ENCODE measurements around the gene CERS6. TPM values are rescaled to one million over a fixed set of nuclear protein-coding genes. Genes with fewer than 3 reads are reported as not detected.

Gene CERS6
- total RNA-seq, 1 donor from 2014 or later = 55.3 TPM

- Histone ChIP-seq H3K4me3 (ENCODE audit: low read depth, low read length) (no peak overlapping the region), H3K36me3 (ENCODE audit: control insufficient read depth, insufficient read depth, low read length) (peaks cover 2% of the 10 kb centered on the region), H3K27me3 (ENCODE audit: control insufficient read depth, insufficient read depth, low read length) (no peaks in the 10 kb centered on the region)
- FAIRE-seq (no peak), DNase-seq (ENCODE audit: low read depth) (peak; percentile 56)
- no peak for TF ChIP-seq CTCF (IDR thresholded peaks at IDR 0.05; ENCODE audit: insufficient read depth, low read length, severe bottlenecking)
Measured at GRCh38 chr2:168541858-168542257, 85.8 kb downstream of the CERS6 start.

GRCh38 chr2:168543037-168543436, 87.0 kb downstream of the CERS6 start:
- Histone ChIP-seq H3K4me3 (ENCODE audit: low read depth, low read length) (no peak overlapping the region), H3K27me3 (ENCODE audit: control insufficient read depth, insufficient read depth, low read length) (no peaks in the 10 kb centered on the region), H3K36me3 (ENCODE audit: control insufficient read depth, insufficient read depth, low read length) (peaks cover 4% of the 10 kb centered on the region)
- FAIRE-seq (no peak), DNase-seq (ENCODE audit: low read depth) (no peak)
- no peak for TF ChIP-seq CTCF (IDR thresholded peaks at IDR 0.05; ENCODE audit: insufficient read depth, low read length, severe bottlenecking)

GRCh38 chr2:168543935-168544334, 87.9 kb downstream of the CERS6 start:
- Histone ChIP-seq H3K4me3 (ENCODE audit: low read depth, low read length) (no peak overlapping the region), H3K36me3 (ENCODE audit: control insufficient read depth, insufficient read depth, low read length) (peaks cover 6% of the 10 kb centered on the region), H3K27me3 (ENCODE audit: control insufficient read depth, insufficient read depth, low read length) (no peaks in the 10 kb centered on the region)
- no peak for DNase-seq (ENCODE audit: low read depth)
- no peak for FAIRE-seq
- TF ChIP-seq CTCF (IDR thresholded peaks at IDR 0.05; ENCODE audit: insufficient read depth, low read length, severe bottlenecking) = no peak

- H3K4me3 ChIP-seq (ENCODE audit: low read depth, low read length) = no peak overlapping the region
- H3K27me3 ChIP-seq (ENCODE audit: control insufficient read depth, insufficient read depth, low read length) = no peaks in the 10 kb centered on the region
- peaks cover 5% of the 10 kb centered on the region for H3K36me3 ChIP-seq (ENCODE audit: control insufficient read depth, insufficient read depth, low read length)
- FAIRE-seq (peak; percentile 96), DNase-seq (ENCODE audit: low read depth) (peak; percentile 98)
- no peak for TF ChIP-seq CTCF (IDR thresholded peaks at IDR 0.05; ENCODE audit: insufficient read depth, low read length, severe bottlenecking)
Measured at GRCh38 chr2:168545439-168546082, 89.5 kb downstream of the CERS6 start.

- H3K4me3 ChIP-seq (ENCODE audit: low read depth, low read length) = no peak overlapping the region
- no peaks in the 10 kb centered on the region for H3K27me3 ChIP-seq (ENCODE audit: control insufficient read depth, insufficient read depth, low read length)
- DNase-seq (ENCODE audit: low read depth) (no peak), FAIRE-seq (peak; percentile 80)
- H3K36me3 ChIP-seq (ENCODE audit: control insufficient read depth, insufficient read depth, low read length) = peaks cover 6% of the 10 kb centered on the region
- TF ChIP-seq CTCF (IDR thresholded peaks at IDR 0.05; ENCODE audit: insufficient read depth, low read length, severe bottlenecking) = no peak
Measured at GRCh38 chr2:168550670-168551069, 94.6 kb downstream of the CERS6 start.

- no peak for FAIRE-seq
Measured at GRCh38 chr2:168552450-168552856, 96.4 kb downstream of the CERS6 start.

More at GRCh38 chr2:168552450-168552856, 96.4 kb downstream of the CERS6 start:
- no peak overlapping the region for H3K4me3 ChIP-seq (ENCODE audit: low read depth, low read length)
- peaks cover 6% of the 10 kb centered on the region for H3K36me3 ChIP-seq (ENCODE audit: control insufficient read depth, insufficient read depth, low read length)
- DNase-seq (ENCODE audit: low read depth) = no peak
- H3K27me3 ChIP-seq (ENCODE audit: control insufficient read depth, insufficient read depth, low read length) = no peaks in the 10 kb centered on the region
- TF ChIP-seq CTCF (IDR thresholded peaks at IDR 0.05; ENCODE audit: insufficient read depth, low read length, severe bottlenecking) = no peak

Data from bronchial epithelial cell (primary cell).